Left ventricle myocardium inferior (tissue), 1 donor: ENCODE results near the gene MAP7D3. TPM values are rescaled to one million over a fixed set of nuclear protein-coding genes. Genes with fewer than 3 reads are reported as not detected.

Experiments used
- DNase-seq: peaks from one replicate; pipeline ENCODE4 v3.0.0-alpha.2; 2020
- H3K27ac ChIP-seq: fragments of 200-600 bp; replicated peaks from 2 replicates; pipeline ENCODE4 v1.8.0; 2021
- H3K27me3 ChIP-seq: fragments of 200-600 bp; 2 replicates; pipeline ENCODE4 v1.8.0; 2021; ENCODE audit warnings: low read depth
- H3K36me3 ChIP-seq: fragments of 200-600 bp; 2 replicates; pipeline ENCODE4 v1.8.0; 2021
- H3K4me1 ChIP-seq: fragments of 200-600 bp; 2 replicates; pipeline ENCODE4 v1.8.0; 2021
- H3K4me3 ChIP-seq: fragments of 200-600 bp; 2 replicates; pipeline ENCODE4 v1.8.0; 2021; ENCODE audit warnings: mild to moderate bottlenecking, moderate library complexity
- H3K9me3 ChIP-seq: fragments of 200-600 bp; replicated peaks from 2 replicates; pipeline ENCODE4 v1.8.0; 2021
- intact Hi-C: fragments of 100-400 bp; cut with micrococcal nuclease; formaldehyde crosslinking; loops from one replicate; pipeline ENCODE4 v1.11.0; 2022
- total RNA-seq: library from RNA; stranded (reverse); fragmentation: NEBNext Ultra II Directional; extraction: Animal tissue kit (Norgen Biotek cat#: 25700); gene quantifications from one replicate; pipeline ENCODE4 v1.2.1, GENCODE V29; 2021
- TF ChIP-seq, protein P1 (sequence below): fragments of 200-600 bp; IDR thresholded peaks from 2 replicates; pipeline ENCODE4 v1.8.0; 2021; ENCODE audit warnings: antibody characterized with exemption, mild to moderate bottlenecking, borderline replicate concordance
- donor health status: DM: no; HTN: yes; CAD: no; lungs with severe emphysema.

The MAP7D3 gene
- total RNA-seq, 1 donor from 2014 or later: 13.8 TPM

DNA sequence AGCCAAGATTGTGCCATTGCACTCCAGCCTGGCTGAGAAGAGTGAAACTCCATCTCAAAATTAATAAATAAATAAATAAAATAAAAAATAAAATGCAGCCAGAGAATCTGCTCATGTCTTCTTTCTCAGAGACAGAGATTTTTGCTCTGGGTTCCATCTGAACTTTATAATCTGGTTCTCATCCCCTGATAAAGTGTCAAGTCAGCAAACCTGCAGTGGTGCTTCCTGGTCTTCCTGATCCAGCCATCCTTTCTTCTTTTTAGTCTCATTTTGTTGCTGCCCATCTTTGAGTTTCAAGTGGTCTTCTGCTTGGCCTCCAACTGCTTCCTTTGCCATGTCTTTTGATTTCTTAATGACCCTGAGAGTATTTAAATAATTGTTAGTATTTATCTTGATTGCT lies 24.1 kb downstream of the MAP7D3 start:
- Histone ChIP-seq H3K4me1 (no peaks in the 10 kb centered on the region), H3K27me3 (no peaks in the 10 kb centered on the region), H3K27ac (no peak overlapping the region), H3K36me3 (peaks cover 73% of the 10 kb centered on the region), H3K4me3 (no peak overlapping the region), H3K9me3 (no peaks in the 10 kb centered on the region)
- intact Hi-C loops: no loop called here
- no peak for DNase-seq
- TF ChIP-seq, protein P1, sequence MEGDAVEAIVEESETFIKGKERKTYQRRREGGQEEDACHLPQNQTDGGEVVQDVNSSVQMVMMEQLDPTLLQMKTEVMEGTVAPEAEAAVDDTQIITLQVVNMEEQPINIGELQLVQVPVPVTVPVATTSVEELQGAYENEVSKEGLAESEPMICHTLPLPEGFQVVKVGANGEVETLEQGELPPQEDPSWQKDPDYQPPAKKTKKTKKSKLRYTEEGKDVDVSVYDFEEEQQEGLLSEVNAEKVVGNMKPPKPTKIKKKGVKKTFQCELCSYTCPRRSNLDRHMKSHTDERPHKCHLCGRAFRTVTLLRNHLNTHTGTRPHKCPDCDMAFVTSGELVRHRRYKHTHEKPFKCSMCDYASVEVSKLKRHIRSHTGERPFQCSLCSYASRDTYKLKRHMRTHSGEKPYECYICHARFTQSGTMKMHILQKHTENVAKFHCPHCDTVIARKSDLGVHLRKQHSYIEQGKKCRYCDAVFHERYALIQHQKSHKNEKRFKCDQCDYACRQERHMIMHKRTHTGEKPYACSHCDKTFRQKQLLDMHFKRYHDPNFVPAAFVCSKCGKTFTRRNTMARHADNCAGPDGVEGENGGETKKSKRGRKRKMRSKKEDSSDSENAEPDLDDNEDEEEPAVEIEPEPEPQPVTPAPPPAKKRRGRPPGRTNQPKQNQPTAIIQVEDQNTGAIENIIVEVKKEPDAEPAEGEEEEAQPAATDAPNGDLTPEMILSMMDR: no peak

DNA sequence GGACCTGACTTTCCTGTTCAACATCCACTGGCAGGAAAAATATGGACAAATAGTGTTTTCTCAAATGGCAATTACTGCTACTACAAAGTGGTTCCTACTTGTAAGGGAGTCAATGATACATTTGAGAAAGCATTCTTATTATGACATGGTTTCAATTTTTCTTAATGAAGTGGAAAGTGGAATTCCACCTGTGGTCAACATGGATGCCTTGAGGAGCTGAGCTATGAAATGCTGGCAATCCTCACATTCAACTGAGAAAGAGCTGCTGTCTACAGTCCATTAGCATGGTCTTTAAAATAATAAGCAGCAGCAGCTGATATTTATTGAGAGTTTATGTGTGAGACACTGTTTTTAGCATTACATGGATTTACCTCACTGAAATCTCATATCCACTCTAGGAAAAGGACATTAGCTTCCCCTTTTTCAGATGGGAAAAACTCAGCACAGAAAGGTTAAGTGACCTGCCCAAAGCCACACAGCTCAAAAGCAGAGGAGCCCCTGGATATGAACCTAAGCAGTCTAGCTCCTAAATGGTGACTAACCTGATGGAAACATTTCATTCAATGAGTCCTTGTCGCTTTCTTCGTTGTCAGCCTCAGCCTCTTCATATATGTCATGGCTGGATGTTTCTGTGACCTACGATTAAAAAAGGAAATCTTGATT lies 29.2 kb downstream of the MAP7D3 start:
- no peaks in the 10 kb centered on the region for H3K9me3 ChIP-seq
- H3K36me3 ChIP-seq: peaks cover 88% of the 10 kb centered on the region
- DNase-seq: no peak
- intact Hi-C loops: no loop called here
- TF ChIP-seq, protein P1: no peak
- no peak overlapping the region for H3K4me3 ChIP-seq
- H3K4me1 ChIP-seq: no peaks in the 10 kb centered on the region
- H3K27me3 ChIP-seq: no peaks in the 10 kb centered on the region
- no peak overlapping the region for H3K27ac ChIP-seq

DNA sequence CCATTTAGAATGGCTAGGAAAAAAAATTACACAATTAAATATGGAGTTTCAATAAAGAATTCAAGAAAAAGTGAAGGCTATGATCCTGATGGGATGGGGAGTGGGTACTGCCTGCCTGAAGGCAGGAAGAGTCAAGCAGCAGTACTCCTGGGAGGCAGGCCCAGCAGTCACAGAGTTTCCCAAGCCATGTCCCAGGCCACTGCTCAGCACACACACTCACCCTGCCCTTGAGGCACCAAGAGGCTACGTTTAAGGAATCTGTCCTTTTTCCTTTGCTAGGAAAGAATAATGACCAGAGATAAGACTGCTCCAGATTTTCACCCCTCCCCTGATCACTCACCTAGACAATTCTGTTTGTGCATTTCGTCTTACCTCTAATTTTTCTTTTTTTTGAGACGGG lies 30.2 kb downstream of the MAP7D3 start:
- TF ChIP-seq, protein P1: no peak
- H3K27ac ChIP-seq: no peak overlapping the region
- H3K9me3 ChIP-seq: no peaks in the 10 kb centered on the region
- intact Hi-C loops: no loop called here
- H3K4me1 ChIP-seq: no peaks in the 10 kb centered on the region
- peaks cover 79% of the 10 kb centered on the region for H3K36me3 ChIP-seq
- DNase-seq: no peak
- H3K4me3 ChIP-seq: no peak overlapping the region
- H3K27me3 ChIP-seq: no peaks in the 10 kb centered on the region

DNA sequence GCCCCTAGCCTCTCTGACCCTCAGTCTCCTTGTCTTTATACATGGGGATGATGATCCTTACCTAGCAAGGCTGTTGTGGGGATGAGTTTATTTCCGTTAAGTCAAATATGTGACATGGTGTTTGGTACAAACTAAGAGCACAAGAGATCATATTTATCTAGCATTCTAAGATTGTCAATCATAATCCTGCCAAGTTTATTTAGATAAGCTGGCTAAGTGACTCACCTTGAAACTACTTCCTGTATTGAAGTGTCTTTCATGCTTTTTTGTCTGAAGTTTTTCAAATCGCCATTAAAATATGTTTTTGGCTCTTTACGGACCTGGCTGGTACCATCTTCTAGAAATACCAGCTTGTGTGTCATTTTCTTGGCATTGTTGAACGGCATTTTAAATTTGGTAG lies 30.7 kb downstream of the MAP7D3 start:
- TF ChIP-seq, protein P1: no peak
- intact Hi-C loops: no loop called here
- Histone ChIP-seq H3K27ac (no peak overlapping the region), H3K9me3 (no peaks in the 10 kb centered on the region), H3K27me3 (no peaks in the 10 kb centered on the region), H3K4me1 (no peaks in the 10 kb centered on the region), H3K36me3 (peaks cover 78% of the 10 kb centered on the region), H3K4me3 (no peak overlapping the region)
- DNase-seq: no peak

DNA sequence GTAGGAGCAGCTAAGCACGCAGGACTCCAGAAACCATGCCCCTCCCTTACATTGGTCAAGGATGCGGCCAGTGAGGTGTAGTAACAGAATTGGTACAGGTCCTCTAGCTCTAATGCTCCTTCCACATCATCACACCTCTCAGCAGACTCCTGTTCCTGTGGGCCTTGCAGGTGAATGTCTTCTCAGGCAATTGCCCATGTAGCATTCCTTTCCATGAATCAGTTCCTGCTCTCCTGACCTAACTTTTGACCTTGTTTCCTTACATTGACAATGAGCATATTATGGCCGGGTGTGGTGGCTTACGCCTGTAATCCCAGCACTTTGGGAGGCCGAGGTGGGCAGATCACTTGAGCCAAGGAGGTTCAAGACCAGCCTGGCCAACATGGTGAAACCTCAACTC lies 31.3 kb downstream of the MAP7D3 start:
- Histone ChIP-seq H3K4me3 (no peak overlapping the region), H3K27ac (no peak overlapping the region), H3K27me3 (no peaks in the 10 kb centered on the region), H3K9me3 (no peaks in the 10 kb centered on the region), H3K4me1 (no peaks in the 10 kb centered on the region), H3K36me3 (peaks cover 74% of the 10 kb centered on the region)
- TF ChIP-seq, protein P1: no peak
- intact Hi-C loops: no loop called here
- no peak for DNase-seq
